ENCODE results near the gene DTNA. TPM values are rescaled to one million over a fixed set of nuclear protein-coding genes. Genes with fewer than 3 reads are reported as not detected.

DTNA gene
- total RNA-seq, 1 experiment from 2014 or later = 1.6 TPM

DNA sequence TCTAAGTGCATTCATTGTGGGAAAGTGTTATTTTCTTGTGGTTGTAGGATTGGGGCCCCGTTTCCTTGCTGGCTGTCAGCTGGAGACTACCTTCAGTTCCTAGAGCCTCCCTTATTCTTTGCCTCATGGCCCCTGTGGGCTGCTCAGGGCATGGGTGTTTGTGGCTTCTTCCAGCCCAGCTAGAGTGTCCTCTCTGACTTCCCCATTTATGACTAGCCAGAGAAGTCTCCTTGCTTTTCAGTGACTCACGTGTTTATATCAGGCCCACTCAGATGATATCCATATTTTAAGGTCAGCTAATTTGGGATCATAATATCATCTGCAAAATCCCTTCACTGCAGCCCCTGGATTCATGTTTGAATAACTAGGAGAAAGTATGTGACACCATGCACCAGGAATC, 62.8 kb downstream of the DTNA start:
- DNase-seq (ENCODE audit: low read depth) = no peak

DNA sequence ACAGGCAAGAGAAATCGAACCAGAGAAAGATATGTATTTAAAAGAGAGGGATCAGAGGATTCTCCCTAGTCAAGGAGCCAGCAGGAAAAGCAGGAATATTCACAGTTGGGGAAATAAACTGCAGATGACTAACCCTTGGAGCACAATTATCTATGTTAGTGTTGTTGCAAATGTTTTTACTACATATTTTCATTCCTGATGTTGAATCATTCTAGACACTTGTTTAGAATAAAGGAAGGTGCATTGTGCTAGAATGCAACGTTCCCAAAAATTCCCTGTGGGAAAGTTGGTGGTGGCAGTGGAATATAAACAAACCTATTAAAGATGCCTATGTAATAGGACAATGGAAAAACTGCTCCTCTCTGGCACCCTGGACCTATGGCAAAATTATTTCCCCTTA, 63.3 kb downstream of the DTNA start:
- DNase-seq (ENCODE audit: low read depth) = no peak

DNA sequence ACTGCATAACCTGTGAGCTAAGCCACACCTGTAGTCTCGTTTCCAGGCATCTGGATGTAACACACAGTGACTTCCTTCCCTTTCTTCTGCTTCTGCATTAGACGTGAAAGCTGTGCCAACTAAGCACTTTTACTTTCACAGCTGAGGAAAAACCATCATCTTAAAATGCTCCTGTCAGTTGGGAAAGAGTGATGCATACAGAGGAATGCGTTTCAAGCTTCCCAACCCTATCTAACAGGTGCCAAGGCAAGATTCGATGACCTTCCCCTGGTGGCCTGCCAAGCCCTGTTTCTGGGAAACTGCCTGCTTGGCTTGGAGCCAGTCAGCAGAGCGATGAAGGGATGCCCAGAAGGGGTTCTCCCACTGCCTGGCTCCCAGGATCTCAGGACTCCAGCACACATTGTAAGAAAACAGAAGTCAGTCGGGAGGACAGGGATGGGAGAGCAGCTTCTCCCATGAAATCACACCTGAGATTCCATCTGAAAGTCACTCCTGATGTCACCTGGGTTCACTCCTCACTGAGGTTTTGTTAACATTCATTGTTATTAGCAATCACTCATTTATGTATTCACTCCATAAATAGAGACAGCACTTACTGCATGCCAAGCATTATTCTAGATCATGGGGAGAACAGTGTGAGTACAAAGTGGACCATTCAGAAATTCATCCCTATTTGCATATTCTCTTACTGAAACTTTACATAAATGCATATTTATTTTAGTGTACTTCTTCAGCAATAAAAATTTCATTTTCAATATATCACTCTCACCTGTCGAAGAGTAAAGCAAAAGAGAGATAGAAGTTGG, 64.1 kb downstream of the DTNA start:
- DNase-seq (ENCODE audit: low read depth) = peak; percentile 15

DNA sequence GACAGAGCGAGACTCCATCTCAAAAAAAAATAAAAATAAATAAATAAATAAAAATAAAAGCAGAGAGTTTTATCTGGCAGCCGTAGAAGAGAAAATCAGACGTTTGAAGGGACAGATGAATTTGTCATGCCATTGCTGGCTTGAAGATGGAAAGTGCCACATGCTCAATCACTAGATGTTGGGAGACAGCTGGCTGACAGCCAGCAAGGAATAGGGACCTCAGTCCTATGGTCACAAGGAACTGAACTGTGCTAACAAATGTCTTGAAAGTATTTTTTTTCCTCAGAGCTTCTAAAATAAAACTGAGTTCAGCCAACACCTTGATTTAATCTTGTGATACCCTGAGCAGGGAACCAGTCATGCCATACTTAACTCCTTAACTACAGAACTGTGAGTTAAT, 65.4 kb downstream of the DTNA start:
- DNase-seq (ENCODE audit: low read depth) = no peak

DNA sequence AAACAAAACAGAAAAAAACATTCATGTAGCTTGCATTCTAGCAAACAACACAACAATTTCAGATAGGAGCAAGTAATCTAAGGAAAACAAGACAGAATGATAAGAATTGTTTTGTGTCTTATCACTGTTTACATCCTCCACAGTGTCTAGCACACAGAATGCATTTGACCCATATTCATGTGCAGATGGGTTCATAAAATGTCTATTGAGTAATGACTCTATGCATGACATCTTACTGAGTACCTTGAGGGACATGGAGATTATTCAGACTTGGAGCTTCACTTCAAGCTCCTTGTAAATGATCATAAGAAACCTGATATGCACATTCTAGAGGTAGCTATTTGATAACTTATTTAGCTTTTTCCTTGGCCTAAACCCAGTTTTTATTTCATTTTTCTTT, 69.0 kb downstream of the DTNA start:
- no peak for DNase-seq (ENCODE audit: low read depth)

DNA sequence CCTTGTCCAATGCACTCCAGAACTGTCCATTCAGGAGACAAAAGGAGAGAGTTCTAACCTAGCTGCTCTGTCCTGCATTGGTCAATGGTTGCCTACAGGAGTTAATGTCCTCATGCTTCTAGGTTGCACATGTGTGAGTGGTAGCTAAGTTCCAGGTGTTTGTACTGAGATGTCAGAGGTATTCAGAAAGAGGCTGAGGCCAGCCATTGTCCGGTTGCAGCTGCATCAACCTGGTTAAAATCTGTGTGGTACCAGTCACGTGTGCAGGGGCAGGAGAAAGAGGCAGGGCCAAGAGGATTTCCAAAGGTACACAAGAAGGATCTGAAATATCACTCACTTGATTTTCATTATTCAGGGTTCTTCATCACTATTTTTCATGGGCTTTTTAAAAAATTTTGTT, 70.8 kb downstream of the DTNA start:
- no peak for DNase-seq (ENCODE audit: low read depth)

DNA sequence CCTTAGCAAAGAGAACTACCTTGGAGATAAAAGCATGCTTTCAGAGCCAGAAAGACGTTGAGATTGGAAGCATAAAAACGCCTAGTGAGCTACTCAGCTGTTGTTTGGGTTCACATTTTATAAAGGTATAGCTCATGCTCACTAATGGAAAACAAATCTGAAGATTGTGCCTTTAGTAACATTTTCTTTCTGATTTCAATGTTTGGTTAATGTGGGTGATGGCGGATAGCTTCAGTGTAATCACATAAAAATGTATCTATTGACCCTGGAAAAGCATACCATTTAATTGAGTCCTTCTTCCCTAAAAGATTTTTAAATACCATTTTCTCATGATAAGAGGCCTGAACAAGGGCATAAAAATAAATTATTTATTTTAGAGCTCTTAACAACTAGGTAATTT, 73.4 kb downstream of the DTNA start:
- no peak for DNase-seq (ENCODE audit: low read depth)

DNA sequence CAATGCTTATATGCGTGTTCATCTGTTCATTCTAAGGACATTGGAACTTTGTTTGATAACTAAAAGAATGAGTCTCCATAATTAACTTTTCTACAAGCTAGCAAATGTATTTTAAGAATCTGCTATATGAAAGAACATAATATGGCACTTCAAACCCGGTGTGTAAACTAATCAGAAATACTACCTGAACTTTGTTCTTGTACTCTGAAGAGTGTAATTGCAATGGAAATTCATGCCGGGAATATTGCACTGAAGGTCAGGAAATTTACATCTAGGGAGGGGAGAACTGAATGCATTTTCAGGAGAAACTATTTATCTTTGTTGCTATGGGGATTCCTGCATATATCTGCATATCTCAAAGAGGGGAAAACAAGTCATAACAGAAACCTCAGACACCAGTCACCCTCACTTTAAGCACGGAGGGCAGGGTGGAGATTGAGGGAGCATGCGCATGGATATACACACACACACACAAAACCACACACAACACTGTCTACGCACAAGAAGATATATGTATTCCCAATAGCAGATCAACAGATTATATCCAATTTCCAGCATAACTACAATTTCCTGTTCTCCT, 76.2 kb downstream of the DTNA start:
- no peak for DNase-seq (ENCODE audit: low read depth)

DNA sequence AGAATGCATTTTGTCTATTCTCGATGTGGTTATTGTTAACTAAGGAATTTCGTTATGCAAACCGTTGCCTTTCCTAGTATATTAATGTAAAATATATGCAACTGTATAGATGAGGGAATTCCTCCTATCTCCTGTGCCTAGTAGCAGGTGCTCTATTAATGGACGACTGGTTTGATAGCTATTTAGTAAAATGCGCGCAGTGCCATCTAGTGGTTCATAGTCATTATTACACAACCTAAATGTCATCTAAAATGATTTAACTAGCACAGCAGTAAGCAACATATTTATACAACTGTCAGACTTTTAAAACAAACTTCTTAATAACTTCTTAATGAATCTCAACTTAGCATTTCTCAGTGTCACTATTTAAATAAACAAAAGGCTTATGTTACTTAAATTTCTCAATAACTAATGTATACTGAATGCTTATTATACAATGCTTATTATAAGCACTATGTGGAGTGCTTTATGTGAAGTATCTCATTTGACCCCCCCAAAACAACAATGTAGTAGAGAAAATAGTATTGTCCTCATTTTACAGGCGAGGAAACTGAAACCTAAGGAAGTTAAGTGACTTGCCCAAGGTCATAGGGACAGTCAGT, 77.9 kb downstream of the DTNA start:
- peak; percentile 50 for DNase-seq (ENCODE audit: low read depth)

DNA sequence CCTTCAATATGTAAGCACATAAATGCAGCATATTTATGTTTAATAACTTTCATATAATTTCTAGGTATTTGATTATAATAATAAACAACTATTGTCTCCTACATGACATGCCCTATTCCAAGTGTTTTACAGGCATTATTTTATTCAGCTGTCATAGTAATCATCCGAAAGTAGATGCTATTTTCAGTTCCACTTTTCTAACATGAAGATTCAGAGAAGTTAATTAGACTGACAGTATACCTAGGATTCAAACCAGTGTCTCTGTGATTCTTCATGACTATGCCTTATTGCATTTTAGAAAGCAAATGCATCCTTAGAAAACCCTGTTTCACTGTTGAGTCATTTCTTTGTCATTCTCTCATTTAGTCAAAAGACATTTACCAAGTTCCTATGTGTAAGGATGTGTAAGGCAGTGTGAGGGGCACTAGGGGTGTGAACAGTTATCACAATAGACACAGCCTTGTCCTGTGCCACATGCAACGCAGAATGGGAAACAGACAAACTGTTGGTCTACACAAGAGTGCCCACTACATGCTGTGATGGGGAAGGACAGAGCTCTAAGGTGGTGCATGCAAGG, 79.8 kb downstream of the DTNA start:
- no peak for DNase-seq (ENCODE audit: low read depth)

DNA sequence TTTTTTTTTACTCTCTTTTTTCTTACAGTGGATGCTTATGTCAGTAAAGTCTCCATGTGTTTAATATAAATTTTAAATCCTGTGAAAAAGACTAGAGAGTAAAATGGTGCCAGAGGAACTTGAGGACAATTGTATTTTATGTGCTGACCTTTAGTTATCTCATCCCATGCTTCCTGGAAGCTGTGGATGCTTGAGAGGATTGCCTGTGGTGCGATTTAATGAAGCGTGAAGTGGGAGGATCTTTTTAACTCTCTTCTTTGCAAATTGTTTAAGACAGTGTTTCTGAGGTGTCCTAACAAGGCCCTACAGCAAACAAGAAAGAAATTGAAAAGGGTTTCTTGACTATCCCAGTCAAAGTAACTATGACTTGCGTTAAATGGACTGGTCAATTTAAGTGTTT, 84.2 kb downstream of the DTNA start:
- no peak for DNase-seq (ENCODE audit: low read depth)

DNA sequence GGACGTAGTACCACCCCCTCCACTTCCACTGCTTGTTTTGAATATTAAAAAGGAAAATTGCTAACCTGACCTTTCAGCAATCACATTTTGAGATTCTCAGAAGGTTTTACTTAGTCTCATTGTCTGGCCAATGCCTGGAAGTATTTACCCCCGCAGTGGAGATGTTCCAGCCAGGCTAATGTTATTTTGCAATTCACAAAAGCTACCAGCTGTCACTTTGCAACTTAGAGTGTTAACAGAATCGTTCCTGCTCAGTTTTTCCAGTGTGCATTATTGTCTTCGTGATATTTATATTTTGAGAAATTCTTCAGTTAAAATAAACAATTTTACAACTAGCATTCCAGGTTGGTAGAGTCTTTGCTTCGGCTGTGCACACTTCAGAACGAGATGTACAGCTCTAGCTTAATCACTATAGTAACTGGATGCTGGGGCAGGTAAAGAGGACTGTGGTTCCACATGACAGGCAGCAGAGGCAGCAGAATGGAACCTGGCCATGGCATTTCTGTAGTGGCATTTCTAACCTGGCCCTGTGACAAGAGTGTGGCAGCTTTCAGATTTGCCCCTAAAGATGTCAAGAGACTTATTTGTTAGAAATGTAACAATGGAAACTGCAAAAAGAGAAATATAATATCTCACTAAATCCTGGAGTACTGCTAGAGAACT, 85.1 kb downstream of the DTNA start:
- no peak for DNase-seq (ENCODE audit: low read depth)

DNA sequence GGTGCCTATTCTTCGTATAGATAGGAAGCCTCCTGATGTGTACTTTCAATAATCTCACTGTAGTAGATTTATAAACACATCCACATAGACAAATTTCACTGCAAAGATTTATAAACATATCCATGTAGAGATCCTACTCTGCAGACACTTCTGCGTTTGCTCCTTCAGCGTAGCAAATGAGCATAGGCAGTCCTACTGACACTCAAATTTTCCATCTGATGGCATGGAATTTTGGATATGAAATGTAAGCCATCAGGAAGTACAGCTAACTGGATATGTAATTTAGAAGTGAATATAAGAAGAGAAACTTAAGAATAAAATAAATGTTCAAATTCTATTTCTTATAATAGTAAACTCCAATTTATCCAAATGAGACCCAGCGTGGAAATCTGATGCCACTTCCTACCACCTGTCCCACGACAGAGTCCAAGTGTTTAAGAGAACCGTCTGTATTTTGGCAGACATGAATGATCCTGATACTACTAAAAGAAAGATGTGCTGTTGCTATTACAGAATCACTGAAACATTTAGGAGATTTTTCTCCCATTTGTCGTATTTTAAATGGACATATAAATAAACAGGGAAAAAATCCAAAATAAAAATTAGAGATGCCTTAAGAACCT, 86.0 kb downstream of the DTNA start:
- no peak for DNase-seq (ENCODE audit: low read depth)

DNA sequence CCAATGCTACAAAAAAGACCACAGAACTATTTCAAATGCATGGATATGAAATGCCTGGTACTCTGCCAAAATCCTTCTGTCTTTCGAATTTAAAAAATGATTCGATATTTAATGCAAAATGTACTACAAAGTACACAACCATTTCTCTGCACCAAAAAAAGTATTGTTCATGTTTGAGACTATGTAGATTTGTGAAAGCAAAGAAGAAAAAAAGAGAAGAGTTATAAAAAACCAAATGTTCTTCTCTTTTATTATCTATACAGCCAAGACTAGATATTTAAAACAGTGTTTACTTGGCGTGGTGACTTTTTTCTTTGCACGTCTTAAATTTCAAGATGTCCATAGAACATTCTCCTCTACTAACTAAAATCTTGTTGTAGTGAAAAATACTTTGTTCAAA, 89.2 kb downstream of the DTNA start:
- no peak for DNase-seq (ENCODE audit: low read depth)

DNA sequence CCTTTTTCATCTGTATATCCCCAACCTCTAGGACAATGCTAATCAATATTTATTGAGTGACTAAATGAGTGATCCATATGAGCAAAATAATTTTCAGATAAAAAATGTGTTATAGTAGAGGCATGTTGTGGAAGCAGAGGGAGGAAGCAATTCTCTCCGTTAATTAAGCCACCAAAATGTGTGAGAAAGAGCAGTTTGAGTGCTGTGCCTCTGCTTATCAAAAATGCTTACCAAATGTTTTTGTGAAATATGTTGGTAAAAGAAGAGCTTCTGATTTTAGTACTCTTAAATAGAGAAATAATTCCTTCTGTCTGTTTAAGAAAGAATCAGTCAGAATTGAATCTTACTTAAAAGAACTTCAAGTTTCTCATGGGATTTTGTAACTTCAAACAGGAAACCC, 90.3 kb downstream of the DTNA start:
- no peak for DNase-seq (ENCODE audit: low read depth)

DNA sequence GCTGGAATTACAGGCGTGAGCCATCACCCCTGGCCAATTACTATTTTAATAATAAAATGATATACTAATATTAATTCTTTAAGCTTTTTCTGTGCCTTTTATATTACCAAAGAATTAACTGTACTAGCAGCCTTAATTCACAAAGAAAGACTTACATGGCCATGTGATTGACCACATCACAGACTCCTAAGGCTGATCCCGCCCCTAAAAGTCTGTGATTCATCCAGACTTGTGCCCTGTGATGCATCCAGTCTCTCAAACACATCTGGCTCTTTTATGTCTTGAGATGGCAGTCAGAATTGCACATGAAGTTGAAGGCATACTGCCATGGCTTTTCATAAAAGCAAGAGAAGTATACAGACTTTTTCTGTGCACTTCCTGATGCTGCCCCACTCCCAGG, 91.7 kb downstream of the DTNA start:
- peak; percentile 63 for DNase-seq (ENCODE audit: low read depth)

DNA sequence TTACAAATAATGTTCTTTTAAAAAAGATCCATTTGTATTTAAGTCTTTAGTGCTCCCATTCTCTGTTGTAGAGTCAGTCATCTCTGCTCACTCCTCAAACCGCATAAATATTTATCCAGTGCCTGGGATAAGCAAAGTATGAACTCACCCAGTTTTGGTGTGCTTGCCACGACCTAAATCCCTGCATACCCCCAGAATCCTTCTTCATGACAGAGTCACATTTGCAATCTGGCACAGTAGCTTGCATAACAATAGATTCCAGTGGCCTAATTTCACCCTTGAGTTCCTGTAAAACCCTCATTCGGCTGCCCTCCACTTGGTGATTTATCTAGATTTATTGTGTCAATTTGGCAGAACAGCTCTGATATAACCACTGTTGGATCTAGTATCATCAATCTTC, 92.9 kb downstream of the DTNA start:
- no peak for DNase-seq (ENCODE audit: low read depth)

DNA sequence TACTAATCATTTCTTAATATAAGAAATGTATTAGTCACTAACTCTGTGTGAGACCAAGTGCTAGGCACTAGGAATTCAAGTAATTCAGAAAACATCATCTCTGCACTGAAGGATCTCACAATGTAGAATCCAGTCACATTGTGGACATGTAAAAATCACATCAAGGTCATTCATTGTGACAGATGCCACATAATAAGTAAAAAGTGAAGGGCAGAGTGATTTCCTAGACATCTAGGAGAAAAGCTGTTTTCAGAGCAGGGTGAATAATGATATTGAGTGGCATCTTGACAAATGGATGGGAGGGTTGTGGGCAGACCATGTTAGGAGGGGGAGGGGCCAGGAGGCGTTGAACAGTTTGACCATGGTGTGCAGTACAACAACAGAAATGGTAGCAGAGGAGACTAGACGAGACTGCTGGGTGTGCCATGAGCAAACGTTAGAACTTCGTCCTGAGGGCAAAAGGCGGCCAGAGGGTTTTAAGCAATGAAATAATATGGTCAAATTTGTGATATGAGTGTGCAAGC, 93.8 kb downstream of the DTNA start:
- DNase-seq (ENCODE audit: low read depth) = no peak

DNA sequence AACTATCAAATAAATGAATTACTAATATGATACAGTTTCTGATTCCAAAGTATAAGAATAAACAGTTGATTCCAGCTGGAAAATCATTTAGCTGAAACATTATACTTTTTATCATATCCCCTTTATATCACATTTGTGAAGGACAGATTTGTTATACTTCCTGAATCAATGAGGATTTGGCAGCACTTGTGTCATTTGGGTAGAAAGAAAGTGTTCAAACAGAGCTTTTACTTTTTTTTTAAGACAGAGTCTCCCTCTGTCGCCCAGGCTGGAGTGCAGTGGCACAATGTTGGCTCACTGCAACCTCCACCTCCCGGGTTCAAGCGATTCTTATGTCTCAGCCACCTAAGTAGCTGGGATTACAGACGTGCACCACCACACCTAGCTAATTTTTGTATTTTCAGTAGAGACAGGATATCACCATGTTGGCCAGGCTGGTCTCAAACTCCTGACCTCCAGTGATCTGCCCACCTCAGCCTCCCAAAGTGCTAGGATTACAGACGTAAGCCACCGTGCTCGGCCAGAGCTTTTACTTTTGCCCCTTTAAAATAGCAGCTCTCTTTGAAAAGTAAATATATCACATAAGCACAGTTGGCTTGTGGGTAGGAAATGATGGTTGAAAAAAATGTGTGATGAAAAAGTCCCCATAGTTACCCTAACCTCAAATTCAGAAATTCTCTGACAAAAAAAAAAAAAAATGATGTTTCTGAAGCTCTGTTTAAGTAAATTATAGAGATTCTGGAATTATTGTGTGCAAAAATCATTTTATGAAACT, 95.2 kb downstream of the DTNA start:
- DNase-seq (ENCODE audit: low read depth) = no peak

DNA sequence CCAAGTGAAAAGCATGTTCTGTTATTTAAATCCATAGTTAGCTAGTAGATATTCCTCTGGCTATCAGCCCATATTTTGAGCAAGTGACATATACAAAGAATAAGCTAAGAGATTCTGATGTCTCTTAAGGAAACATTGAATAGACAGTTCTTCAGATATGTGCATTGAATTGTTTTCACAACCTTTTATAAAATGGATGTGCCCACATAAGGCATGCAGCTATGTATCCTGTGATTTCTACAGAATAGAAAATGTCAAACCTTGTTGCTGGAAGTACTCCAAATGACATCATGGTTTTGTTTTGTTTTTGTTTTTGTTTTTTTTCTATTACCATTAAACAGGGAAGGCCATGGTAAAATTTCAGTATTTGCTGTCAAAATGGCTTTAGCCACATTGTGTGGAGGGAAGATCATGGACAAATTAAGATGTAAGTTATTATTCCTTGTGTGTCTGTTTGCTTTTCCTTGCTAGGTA, 95.8 kb downstream of the DTNA start:
- no peak for DNase-seq (ENCODE audit: low read depth)

DNA sequence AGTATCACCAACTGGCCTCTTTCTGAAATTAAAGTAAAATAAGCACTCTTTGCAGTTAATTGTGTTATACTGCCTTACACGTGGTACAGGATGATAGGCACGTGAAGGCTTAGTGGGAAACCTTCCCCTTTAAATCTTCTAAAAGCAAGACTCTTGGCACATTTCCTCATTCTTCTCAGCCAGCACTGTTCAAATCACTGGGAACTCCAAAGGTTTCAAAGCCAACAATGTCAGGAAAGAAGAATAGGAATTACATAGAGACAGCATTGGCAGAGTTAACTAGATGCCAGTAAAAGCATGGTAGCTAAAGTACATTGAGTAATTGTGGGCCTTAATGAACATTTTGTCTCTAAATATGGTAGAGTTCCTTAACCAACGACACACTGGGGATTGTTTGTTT, 96.4 kb downstream of the DTNA start:
- no peak for DNase-seq (ENCODE audit: low read depth)

All from RPMI7951 (cell line).